DND-41 (cell line): Measurements from ENCODE around the gene MED12.

Source experiments
- CTCF ChIP-seq: IDR thresholded peaks from 2 replicates; pipeline ENCODE4 v1.5.1; 2012; ENCODE audit warnings: borderline replicate concordance, low read length, moderate library complexity, mild to moderate bottlenecking; ENCODE audit not compliant: poor library complexity, severe bottlenecking; ENCODE audit errors: extremely low read depth
- EZH2 ChIP-seq: IDR thresholded peaks from 3 replicates; pipeline ENCODE4 v1.6.1; 2012; ENCODE audit warnings: borderline replicate concordance, low read depth, mild to moderate bottlenecking, moderate library complexity, low read length, inconsistent platforms; ENCODE audit not compliant: severe bottlenecking

GRCh38 chrX:71082822-71083221 is 35.6 kb upstream of the MED12 start:
- no peak for TF ChIP-seq CTCF
- TF ChIP-seq EZH2: no peak
